ENCODE results near the gene ZNF367.

The ZNF367 gene

GRCh38 chr9:96436456-96437126 lies 18.4 kb upstream of the ZNF367 start:
- no peak for DNase-seq (ENCODE audit: low read depth in 3 of 3)

- DNase-seq (ENCODE audit: low read depth in 3 of 3): no peak
Observed at GRCh38 chr9:96436063-96436455, 17.9 kb upstream of the ZNF367 start.

GRCh38 chr9:96435345-96435744 lies 17.2 kb upstream of the ZNF367 start:
- DNase-seq (ENCODE audit: low read depth in 3 of 3): no peak

GRCh38 chr9:96430377-96430776 lies 12.2 kb upstream of the ZNF367 start:
- DNase-seq (ENCODE audit: low read depth in 3 of 3): no peak

- no peak for DNase-seq (ENCODE audit: low read depth in 3 of 3)
Observed at GRCh38 chr9:96429732-96430131, 11.6 kb upstream of the ZNF367 start.

- no peak for DNase-seq (ENCODE audit: low read depth in 3 of 3)
Observed at GRCh38 chr9:96425500-96426169, 7.5 kb upstream of the ZNF367 start.

DNA sequence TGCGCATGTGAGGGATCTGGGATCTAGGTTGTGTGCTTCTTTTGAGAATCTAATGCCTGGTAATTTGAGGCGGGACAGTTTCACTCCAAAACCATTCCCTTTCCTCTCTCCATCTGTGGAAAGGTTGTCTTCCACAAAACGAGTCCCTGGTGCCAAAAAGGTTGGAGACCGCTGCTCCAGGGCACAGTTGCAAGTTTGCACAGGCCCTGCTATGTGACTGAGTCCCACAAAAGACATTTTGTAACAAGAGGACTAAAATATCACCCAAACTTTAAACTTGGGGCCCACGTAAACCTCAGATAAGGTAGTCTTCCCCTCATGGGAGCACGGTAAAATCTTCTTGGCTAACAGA lies 5.8 kb upstream of the ZNF367 start:
- DNase-seq (ENCODE audit: low read depth in 3 of 3): no peak

GRCh38 chr9:96423322-96423984 lies 5.3 kb upstream of the ZNF367 start:
- no peak for DNase-seq (ENCODE audit: low read depth in 3 of 3)

DNA sequence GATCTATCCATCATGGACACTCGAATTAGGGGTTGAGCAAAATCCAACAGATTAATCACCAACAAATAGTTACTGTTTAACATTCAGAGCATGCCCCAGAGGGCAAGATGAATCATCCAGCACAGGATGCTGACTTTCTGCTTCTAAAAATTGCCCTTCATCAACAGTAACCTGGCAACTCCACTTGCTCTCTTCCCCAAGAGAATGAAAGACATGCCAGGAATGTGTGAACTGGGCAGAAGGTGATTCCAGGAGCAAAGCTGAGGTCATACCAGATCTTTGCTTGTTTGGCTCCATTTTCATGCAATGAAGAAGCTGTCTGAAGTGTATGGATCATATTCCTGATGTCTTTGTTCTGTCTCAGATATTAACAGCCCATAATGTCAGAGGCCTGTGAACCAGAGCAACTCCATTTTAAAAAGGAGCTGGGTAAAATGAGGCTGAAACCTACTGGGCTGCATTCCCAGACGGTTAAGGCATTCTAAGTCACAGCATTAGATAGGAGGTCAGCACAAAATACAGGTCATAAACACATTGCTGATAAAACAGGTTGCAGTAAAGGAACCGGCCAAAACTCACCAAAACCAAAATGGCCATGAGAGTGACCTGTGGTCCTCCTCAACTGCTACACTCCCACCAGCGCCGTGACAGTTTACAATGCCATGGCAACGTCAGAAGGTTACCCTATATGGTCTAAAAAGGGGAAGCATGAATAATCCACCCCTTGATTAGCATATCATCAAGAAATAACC lies 2.5 kb upstream of the ZNF367 start:
- no peak for DNase-seq (ENCODE audit: low read depth in 3 of 3)

DNA sequence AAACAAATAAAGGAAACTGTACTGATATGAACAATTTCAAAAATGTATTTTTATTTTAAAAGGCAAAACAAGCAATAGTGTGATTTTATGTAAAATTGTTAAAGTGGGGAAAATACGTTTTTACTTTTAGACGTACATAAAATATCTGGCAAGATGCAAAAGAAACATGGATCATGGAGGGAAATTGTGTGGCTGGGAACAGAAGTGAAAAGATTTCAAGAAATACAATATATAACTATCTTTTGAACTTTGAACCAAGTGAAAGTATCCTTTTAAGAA lies 1.5 kb upstream of the ZNF367 start:
- DNase-seq (ENCODE audit: low read depth in 3 of 3): no peak

GRCh38 chr9:96418920-96419690 lies 935 bp upstream of the ZNF367 start:
- peak in 2 of 3 donors; percentile 27 to 58 for DNase-seq (ENCODE audit: low read depth in 3 of 3)

DNA sequence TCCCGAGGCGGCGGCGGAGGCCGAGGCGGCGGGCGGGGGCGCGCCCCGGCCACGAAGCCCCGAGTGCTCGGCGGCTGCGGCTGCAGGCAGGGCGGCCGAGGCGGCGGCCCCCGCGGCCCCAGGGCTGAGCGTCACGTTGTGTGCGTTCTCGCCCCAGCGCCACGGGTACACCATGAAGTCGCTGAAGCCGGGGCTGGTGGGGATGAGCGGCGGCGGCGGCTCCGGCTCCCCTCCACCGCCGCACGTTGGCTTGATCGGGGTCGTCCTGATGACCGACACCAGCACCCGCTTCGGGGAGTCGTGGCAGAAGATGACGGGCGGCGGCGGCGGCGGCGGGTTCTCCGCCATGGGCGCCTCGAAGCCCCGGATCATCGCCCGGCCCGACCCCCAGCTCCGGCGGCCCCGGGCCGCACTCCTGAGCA lies 498 bp downstream of the ZNF367 start:
- DNase-seq (ENCODE audit: low read depth in 3 of 3): peak in 1 of 3 donors; percentile 33

DNA sequence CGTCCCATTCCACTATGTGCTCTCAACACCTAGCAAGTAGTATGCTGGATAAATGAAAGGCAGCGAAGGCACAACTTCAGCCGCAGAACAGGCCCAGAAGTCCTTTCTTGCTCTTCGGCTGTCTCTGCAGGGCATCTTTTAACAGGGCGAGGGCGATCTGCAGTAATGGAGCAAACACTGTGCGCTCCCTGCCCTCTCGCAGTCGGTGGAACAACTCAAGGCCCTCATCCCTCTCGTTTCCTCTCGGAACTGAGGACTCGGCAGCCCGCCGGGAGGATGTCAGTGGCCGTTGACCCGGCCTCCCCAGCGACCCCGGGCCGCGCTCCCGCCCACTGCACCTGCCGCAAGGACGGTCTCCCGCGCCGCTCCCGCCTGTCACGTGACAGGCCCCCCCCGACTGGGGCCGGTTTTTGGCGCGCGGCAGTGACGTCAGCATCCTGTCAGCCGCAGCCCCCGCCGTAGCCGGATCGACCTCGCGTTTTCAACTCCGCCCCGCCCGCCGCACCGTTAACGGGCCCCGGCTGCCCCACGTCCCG lies 1.1 kb downstream of the ZNF367 start:
- peak; percentile 83 to 87 (median 83) for DNase-seq (ENCODE audit: low read depth in 3 of 3)

DNA sequence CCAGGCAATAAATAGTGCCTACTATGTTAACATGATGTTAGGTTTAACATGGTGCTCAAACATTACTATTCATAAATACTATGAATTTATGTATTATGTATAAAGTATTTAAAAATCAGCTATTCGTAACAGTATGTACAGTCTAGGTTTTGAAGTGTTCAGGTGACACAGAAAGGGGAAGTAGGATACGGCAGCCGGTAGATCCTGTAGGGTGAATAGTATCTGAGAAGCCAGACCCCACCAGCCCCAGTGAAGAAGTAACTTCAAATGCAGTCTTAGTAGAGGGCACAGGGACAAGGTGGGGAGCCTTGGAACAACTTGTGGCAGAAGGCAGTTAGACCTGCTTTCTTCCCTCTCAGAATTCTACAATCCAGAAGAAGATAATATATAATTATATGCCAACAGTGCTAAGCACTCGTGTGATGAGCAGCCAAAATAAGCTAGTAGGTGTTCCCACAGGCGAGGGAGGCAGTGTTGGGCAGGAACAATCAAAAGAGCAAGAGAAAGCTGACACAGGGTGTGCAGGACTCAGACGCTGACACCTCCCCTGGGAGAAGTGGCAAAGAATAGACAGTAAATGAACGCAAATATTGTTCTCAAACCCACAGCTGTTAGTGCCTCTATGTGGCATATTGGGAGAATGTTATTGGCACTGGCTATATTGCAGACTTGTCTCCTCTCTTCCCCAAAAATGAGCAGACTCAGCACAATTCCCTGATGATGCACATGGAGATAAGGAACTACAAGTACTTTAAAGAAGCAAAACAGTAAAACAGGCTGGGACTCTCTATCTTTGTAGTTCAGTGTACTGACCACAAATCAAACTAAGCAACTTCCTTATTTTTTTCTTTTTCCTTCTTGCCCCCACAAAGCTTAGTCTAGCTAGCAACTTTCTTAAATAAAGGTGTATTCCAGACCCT lies 4.6 kb downstream of the ZNF367 start:
- no peak for DNase-seq (ENCODE audit: low read depth in 3 of 3)

GRCh38 chr9:96412174-96412913 lies 5.8 kb downstream of the ZNF367 start:
- no peak for DNase-seq (ENCODE audit: low read depth in 3 of 3)

DNA sequence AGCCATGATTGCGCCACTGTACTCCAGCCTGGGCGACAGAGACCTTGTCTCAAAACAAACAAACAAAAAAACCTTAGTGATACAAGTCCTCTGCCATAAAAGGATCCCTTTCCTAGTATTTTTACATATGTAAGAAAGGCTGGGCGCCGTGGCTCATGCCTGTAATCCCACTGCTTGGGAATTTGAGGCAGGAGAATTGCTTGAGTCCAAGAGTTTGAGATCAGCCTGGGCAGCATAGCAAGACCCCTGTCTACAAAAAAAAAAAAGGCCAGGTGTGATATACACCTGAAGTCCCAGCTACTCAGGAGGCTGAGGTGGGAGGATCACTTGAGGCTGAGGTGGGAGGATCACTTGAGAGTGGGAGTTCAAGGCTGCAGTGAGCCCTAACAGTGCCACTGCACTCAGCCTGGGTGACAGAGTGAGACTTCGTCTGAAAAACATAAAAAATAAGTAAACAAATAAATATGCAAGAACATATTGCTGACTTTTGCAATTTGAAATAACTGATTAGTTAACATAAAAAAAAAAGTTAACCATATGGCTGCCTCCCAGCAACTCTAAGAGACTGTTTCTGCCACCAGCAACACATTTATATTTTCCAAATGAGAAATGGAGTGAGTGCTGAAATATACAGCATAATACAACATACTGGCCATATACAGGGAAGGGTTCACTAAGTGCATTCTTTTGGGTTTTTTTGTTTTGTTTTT lies 6.9 kb downstream of the ZNF367 start:
- no peak for DNase-seq (ENCODE audit: low read depth in 3 of 3)

GRCh38 chr9:96408409-96409280 lies 9.5 kb downstream of the ZNF367 start:
- DNase-seq (ENCODE audit: low read depth in 3 of 3): no peak
